ENCODE results near the gene PSMD4.
"Not testable (repeated sequence)": the region's sequence is repeated elsewhere in the genome, so short reads cannot be mapped to it uniquely, and the experiment has no call there.

The PSMD4 gene

DNA sequence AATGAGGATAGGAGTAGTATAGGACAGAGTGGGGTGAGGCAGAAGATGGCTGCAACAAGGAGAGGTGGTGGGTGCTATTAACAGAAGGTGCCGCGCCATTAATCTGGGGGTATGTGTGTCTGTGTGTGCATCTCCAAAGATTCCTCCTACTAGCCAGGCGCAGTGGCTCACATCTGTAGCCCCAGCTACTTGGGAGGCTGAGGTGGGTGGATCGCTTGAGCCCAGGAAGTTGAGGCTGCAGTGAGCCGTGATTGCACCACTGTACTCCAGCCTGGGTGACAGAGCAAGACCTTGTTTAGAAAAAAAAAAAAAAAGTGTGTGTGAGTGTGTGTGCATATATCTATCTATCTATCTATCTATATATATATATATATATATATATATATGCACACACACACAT is 20.8 kb downstream of the PSMD4 start:
- DNase-seq = not testable (repeated sequence)

DNA sequence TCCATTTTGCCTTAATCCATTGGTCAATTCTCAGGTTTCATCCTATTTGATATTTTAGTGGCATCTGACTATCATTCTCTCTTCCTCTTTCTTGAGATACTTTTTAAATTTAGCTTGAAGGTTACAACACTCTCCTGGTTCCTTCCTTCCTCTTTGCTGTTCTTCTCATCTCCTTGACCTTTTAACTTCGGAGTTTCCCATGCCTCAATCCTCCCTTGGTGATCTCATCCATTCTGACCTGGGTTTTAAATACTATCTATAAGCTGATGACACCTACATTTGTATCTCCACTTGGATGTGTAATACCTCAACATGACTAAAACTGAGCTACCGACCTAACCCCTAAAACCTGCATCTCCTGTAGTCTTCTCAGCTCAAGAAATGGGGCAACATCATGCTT is 22.7 kb downstream of the PSMD4 start:
- DNase-seq = no peak

DNA sequence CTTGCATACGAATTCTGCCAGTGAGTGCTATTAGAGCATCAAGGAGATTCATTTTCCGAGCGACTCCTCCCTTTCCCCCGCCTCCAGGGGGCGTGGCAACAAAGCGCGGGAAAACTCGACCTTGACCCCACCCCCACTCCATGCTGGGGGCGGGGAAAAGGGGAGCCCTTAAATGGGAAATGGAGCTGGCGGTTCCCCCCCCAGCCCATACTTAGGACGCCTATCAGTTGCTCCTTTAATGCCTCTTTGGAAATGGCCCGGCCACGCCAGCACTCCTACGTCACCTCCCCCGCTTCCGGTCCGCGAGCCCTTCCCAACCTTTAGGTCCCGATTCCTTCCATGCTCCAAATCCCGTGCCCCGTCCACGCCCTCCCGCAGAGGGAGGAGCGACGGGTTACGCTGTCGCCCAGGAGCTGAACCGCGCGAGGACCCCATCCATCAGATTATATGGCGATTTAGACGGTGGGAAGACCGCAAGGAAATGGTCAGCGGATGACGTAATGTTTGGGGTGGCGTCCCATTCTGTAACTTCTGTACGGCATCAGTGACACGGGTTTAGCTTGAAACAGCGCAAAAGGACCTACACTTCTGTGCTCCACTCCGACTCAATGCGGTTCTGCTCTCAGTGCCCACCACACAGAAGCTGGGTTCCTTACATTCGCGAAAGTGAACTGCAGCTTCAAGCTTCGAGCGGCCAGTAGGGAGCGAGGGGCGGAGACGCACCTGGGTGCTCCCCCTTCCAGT is 26.9 kb downstream of the PSMD4 start:
- peak; percentile 96 for DNase-seq

DNA sequence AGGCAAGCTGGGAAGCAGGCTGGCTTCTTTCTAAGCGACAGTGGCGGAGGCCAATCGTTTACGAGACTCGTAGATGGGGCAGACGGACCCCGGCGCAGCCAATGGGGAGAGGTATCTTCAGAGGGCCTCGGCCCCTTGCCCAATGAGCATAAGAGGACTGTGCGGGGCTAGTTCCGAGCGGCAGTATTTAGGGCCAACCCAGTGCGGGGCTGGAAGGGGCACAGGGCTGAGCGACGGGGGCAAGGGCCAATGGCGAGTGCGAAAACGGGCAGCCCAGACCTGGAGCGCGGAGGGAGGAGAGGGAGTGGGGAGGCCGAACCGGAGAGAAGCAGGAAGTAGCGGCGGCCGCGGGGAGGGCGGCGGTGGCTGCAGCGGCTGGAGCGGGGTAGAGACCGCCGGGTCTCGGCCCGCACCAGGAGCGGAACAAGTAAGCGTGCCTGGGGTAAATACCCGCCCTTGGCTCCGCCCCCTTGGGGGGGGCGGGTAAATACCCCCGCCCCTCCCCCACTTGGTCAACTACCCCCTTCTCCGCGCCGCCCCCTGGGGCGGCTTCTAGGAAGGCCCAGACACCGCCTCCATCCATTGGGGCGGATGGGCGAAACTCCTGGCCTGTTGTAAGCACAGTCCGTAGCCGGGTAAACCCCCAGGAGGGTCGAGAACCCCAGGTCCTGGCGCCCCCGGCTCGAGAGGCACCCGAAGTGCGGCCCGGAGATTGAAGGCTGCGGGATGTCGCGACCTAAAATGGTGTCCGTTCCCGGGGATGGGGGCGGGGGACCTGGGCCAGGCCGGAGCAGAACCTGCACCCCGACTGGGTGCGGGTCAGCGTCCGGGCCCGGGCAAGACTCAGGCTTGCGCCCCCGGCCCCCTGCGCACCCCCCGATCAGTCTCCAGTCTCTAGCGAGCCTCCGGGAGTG is 27.7 kb downstream of the PSMD4 start, which contains the start of gene ZNF687:
Gene ZNF687 (plus strand): TSS at position 331 of the 914 bp plus-strand sequence. CDS start 3,993 bp downstream, outside the sequence.
- peak; percentile 97 for DNase-seq

DNA sequence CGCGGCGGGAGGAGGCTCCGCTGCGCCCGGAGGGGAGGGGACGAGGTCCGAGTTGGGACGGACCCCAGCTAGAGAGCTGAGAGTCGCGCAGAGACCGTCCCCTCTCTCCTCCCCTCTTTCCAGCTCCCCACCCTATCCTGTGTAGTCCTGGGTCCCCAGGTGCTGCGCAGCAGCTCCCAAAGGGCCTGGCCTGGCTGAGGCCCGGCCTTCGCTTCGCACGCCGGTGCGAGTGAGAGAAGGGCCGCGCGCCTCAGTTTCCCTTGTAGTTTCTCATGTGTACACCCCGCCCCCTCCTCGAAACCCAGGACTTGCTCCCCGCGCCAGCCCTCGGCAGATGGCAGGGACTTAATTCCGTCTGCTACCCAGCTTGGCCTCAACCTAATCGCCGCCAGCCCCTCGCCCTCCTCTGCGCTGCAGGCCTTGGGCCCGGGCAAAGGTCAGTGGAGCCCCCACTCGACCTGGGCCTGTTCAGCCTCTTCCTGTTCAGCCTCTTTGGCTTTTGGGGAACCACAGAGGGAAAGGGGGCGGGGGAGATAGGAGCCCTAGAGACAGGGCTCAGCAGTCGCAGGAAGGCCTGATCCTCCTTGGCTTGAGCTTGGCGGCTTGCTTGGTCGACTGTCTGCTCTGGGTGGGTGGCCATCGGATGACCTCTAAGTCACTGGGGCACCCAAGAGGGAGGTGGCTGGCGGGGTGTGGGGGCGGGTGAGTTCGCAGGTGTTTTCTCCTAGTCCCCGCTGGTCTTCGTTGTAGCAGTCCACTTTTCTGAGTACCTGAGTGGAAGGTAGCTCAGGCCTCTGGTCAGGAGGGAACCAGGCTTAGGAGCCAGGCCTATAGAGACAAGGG is 28.6 kb downstream of the PSMD4 start:
- peak; percentile 23 for DNase-seq

DNA sequence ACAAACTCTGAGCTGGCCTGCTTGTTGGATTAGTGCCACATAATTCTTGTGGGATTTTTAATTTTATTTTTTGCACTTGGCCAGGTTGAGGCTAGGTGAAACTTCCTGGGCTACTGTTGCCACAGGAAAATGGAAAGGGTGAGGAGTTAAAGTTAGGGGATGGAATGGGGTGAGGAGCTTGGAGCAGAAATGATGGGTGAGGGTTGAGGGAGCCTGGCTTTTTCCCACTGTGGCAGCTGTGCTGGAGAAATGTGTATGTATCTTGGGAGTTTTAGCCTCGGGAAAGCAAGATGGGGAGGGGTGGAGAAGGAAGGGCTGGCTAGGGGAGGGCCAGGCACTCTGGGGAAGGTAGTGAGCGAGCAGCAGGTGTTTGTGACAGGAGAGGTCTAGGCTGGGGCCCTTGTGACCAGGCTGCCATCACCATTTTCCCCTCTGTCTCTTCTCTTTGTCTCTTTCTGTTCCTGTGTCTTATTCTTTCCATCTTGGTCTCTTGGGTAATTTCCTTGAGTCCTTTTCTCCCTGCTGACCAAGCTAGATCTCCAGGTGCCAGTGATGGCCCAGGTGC is 29.6 kb downstream of the PSMD4 start:
- no peak for DNase-seq

DNA sequence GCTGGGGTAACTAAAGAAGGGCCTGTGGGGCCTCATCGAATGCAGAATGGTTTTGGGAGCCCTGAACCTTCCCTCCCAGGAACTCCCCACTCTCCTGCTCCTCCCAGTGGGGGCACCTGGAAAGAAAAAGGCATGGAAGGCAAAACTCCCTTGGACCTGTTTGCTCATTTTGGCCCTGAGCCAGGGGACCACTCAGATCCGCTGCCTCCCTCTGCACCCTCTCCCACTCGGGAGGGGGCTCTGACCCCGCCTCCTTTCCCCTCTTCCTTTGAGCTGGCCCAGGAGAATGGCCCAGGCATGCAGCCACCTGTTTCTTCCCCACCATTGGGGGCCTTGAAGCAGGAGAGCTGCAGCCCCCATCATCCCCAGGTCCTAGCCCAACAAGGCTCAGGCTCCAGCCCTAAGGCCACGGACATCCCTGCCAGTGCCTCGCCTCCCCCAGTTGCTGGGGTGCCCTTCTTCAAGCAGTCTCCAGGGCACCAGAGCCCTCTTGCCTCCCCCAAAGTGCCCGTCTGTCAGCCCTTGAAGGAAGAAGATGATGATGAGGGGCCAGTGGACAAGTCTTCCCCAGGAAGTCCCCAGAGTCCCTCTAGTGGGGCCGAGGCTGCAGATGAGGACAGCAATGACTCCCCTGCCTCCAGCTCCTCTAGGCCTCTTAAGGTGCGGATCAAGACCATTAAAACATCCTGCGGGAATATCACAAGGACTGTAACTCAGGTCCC is 32.2 kb downstream of the PSMD4 start:
- DNase-seq = no peak

DNA sequence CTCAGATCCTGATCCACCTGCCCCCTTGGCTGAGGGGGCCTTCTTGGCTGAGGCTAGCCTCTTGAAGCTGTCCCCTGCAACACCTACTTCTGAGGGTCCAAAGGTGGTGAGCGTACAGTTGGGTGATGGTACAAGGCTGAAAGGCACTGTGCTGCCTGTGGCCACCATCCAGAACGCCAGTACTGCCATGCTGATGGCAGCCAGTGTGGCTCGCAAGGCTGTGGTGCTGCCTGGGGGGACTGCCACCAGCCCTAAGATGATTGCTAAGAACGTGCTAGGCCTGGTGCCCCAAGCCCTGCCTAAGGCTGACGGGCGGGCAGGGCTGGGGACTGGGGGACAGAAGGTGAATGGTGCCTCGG is 32.8 kb downstream of the PSMD4 start:
- no peak for DNase-seq

DNA sequence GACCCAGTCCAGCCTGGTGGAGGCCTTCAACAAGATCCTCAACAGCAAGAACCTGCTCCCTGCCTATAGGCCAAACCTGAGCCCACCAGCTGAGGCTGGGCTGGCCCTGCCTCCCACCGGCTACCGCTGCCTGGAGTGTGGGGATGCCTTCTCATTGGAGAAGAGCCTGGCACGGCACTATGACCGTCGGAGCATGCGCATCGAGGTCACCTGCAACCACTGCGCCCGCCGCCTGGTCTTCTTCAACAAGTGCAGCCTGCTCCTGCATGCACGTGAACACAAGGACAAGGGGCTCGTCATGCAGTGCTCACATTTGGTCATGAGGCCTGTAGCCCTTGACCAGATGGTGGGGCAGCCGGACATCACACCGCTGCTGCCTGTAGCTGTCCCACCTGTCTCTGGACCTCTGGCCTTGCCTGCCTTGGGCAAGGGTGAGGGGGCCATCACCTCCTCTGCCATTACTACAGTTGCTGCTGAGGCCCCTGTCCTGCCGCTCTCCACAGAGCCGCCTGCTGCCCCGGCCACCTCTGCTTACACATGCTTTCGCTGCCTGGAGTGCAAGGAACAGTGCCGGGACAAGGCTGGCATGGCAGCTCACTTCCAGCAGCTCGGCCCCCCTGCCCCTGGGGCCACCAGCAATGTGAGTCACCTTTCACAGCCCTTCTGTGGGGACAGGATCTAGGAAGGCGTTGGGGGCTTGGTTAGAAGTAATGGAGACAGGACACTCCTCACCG is 33.4 kb downstream of the PSMD4 start:
- DNase-seq = no peak

DNA sequence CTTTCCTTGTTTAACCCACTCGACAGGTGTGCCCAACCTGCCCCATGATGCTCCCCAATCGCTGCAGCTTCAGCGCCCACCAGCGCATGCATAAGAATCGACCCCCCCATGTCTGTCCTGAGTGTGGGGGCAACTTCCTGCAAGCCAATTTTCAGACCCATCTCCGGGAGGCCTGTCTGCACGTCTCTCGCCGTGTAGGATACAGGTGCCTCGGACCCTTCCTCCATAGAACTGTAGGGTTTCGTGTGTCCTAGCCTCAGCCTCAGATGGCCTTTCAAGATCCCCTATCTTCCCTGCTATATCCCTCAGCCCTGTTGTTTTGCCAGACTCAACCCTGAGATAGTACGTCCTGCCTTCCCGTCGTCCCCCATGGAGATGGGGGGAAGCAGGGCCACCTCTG is 34.0 kb downstream of the PSMD4 start:
- DNase-seq = no peak

DNA sequence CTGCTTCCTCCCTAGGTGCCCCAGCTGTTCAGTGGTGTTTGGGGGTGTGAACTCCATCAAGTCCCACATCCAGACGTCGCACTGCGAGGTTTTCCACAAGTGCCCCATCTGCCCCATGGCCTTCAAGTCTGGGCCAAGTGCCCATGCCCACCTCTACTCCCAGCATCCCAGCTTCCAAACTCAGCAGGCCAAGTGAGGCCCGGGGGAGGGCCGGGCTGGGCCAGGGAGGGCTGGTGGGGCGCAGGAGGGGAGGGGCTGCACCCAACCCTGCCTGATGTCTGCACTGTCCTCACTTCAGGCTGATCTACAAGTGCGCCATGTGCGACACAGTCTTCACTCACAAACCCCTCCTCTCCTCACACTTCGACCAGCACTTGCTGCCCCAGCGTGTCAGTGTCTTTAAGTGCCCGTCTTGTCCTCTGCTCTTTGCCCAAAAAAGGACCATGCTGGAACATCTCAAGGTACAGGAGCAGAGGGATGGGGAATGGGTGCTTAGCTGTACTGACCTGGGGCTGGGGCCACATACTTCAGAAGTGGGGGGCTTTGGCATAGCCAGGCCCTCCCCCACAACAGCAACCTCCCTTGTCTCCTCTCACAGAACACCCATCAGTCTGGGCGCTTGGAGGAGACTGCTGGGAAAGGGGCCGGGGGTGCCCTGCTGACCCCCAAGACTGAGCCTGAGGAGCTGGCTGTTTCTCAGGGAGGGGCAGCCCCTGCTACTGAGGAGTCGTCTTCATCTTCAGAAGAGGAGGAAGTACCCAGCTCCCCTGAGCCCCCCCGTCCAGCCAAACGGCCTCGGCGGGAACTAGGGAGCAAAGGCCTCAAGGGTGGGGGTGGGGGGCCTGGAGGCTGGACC is 34.8 kb downstream of the PSMD4 start:
- DNase-seq = no peak

DNA sequence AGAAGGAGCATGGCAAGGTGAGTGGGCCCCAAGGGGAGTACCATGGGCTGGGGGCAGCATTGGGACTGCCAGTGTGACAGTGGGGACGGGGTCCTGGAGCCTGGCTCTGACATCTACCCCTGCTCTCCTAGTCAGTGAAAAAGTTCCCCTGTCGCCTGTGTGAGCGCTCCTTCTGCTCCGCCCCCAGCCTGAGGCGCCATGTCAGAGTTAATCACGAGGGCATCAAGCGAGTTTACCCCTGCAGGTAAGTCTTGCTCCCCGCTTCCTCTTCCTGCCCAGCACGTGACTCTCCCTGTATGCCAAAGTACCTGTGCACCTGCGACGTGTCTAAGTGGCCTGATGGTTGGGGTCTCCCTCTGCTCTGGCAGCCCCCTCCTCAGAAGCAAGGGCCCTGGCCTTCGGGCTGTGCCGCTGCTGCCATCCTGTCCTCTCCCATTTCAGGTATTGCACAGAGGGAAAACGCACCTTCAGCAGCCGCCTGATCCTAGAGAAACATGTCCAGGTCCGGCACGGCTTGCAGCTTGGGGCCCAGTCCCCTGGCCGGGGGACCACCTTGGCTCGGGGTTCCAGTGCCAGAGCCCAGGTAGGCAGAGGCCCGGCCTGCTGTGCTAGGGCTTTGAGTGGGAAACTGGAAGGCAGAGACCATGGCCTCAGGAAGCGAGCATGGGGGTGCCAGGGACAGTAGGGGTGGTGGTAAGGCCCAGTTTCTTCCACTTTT is 35.6 kb downstream of the PSMD4 start:
- DNase-seq = no peak

DNA sequence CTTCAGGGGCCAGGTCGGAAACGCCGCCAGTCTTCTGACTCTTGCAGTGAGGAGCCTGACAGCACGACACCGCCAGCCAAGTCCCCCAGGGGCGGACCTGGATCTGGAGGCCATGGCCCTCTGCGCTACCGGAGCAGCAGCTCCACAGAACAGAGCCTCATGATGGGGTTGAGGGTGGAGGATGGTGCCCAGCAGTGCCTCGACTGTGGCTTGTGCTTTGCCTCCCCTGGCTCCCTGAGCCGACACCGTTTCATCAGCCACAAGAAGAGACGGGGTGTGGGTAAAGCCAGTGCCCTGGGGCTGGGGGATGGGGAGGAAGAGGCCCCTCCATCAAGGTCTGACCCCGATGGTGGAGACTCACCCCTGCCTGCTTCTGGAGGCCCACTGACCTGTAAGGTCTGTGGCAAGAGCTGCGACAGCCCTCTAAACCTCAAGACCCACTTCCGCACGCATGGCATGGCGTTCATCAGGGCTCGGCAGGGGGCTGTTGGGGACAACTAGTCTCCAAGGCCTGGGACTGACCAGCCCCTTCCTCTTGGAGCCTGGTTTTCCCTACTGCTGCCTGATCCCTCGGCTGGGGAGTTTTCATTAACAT is 36.3 kb downstream of the PSMD4 start:
- DNase-seq = no peak

DNA sequence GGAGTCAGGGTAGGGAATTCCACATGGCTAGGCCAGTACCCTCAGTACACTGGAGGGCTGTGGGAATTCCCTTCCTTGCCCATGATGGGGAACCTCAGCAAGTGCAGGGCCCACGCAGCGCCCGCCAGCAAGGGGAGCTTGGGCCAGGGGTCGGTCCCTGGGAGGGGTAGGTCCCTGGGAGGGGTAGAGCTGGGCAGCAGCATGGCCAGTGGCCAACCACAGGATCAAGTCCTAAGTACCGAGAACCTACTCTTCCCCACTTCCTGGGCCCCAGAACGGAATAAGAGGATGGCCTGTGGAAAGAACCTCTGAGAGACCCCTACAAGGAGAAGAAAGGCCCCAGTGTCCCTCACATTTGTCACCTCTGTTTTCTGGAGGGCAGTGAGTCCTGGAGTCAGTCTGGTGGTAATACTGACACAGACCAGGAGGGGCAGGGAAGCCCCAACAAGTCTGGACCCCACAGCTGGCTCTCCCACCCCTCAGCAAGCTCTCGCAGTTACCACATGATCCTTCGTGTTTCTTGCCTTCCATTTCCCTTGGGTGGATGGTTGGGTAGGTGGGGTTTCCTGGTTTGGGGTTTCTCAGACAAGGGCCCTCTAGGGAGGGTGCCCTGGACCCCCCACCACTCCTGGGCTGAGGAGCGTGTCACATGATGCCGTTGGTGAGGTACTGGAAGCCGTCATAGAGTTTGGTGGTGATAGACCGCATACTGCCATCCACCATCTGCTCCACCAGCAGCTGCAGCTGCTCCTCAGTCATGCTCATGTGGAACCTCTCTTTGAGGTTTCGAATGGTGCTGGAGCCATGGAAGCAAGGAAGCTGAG is 37.9 kb downstream of the PSMD4 start:
- no peak for DNase-seq

DNA sequence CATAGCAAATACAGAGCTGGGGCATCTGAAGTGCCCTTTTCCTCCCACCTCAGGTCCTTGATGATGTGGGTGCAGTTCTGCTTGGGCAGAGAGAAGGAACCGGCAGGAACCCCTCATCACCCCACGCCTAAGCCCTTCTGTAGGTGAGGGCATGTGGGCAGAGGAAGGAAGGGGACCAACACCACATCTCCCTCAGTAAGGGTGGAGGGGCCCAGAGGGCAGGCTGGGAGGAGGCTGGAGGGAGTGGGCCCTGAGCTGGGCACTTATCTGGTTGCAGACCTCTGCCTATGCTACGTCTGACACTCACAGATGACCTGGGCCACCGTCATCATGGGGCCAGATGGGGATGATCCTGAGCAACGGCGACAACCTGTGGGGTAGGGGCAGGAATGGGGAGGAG is 38.6 kb downstream of the PSMD4 start:
- DNase-seq = no peak

DNA sequence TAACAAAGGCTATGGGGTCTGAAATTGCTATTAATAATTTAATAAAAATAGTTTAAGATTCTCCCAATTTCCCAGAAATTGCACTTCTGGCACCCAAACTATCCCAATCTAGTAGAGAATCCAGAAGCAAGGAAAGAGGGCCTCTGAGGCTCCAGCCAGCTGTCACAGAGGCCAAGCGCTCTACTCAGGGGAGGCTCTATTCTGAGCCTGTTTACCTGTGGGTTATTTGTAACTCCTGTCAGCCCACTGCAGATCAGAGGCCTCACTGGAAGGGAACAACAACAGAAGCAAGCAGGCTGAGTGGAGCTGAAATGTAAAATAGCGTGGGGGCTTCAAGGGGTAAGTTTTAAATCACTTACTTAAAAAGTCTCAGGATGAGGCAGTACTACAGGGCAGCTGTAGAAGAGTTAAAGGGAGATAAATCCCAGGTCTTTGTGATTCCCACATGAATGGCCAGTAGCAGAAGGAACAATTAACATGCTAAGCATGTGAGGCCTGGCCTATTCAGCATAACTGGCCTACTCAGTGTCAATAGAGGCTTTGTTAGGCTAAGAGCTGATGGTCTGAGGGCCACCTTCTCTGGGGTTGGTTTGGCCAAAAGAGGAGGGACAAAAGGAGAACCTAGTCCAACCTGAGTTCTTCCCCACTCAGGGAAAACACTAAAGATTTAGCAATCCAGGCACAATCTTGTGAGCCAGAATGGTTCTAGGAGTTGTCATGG is 40.4 kb downstream of the PSMD4 start:
- DNase-seq = no peak

DNA sequence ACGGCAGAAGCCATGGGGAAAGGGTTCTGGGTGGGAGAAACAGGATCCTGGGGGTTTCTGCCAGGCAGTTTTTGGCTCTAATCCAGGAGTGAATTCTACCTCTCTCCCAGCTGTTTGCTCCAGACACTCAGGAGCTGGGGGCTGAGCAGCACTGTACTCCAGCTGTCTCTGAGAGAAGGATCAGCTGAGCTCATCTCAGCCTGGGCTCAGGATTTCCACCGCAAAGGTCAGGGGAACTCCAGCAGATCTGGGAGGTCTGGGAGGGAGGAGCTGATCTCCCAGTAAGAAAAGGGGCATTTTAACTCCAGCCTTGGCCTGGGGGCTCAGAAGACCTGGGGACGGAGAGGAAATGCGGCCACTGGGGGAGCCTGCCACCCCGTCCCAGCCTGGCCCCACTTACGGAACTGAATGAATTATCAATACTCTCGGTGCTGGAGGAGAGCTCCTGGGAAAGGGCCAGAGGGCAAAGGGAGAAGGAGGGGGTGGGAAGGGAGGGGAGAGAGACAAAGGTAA is 55.3 kb downstream of the PSMD4 start:
- DNase-seq = no peak

Measured in DMS79 treated with DMSO at 0.1 percent for 48 hours (cell line).